A549 (cell line): Measurements from ENCODE around the gene UPF2. TPM values are rescaled to one million over a fixed set of nuclear protein-coding genes. Genes with fewer than 3 reads are reported as not detected.

Experiments
- ATAC-seq, 2 experiments: fragments of 200-7000 bp in 1 of 2; fragments of >200 bp in 1 of 2; cut with Nextera tagmentation in 1 of 2; cut with Tn5 transposase in 1 of 2; 3 replicates each; pipeline versions ENCODE4 v1.8.0 to v1.9.1; 2018 to 2020; ENCODE audit warnings: mild to moderate bottlenecking in 1 of 2, moderate library complexity in 1 of 2
- CTCF ChIA-PET: fragments of 300-600 bp; sonication (Branson Sonifier 250); formaldehyde crosslinking; extraction: SDS; loops from one replicate; lab custom pipeline; 2021; ENCODE audit warnings: antibody characterized with exemption, inconsistent platforms; lab: Yijun Ruan, JAX
- POLR2A ChIA-PET: fragments of 350-600 bp; formaldehyde crosslinking; extraction: SDS; loops from one replicate; lab custom pipeline; 2021; ENCODE audit warnings: antibody characterized with exemption, inconsistent platforms; lab: Yijun Ruan, JAX
- DNase-seq, 2 experiments: peaks; one replicate each; pipeline versions ENCODE4 v3.0.0 to v3.0.0-alpha.2; 2011 to 2016; ENCODE audit warnings: low read depth in 1 of 2, low spot score in 1 of 2
- FAIRE-seq: peaks from 2 replicates; lab custom pipeline; 2011; peaks lifted over from hg19 to GRCh38; lab: Jason Lieb, UNC
- H3K27ac ChIP-seq, 2 experiments: fragments of >200 bp; sonication (Bioruptor Twin); formaldehyde crosslinking; 3 replicates each; pipeline ENCODE4 v1.5.1; 2016 to 2017
- H3K4me1 ChIP-seq: fragments of >200 bp; sonication (Bioruptor Twin); formaldehyde crosslinking; 3 replicates; pipeline ENCODE4 v1.6.1; 2016
- H3K4me2 ChIP-seq: fragments of >200 bp; sonication (Bioruptor Twin); formaldehyde crosslinking; 3 replicates; pipeline ENCODE4 v1.6.1; 2016
- H3K4me3 ChIP-seq: fragments of >200 bp; sonication (Bioruptor Twin); formaldehyde crosslinking; 3 replicates; pipeline ENCODE4 v1.5.1; 2016
- H3K9me3 ChIP-seq: fragments of >200 bp; sonication (Bioruptor Twin); formaldehyde crosslinking; 3 replicates; pipeline ENCODE4 v1.6.1; 2016
- BHLHE40 ChIP-seq: IDR thresholded peaks from 2 replicates; pipeline ENCODE4 v1.6.1; 2012; ENCODE audit warnings: low read depth, low read length, inconsistent platforms
- CBX2 ChIP-seq: fragments of 200-600 bp; sonication (generic); IDR thresholded peaks from 2 replicates; pipeline ENCODE4 v1.6.1; 2016; ENCODE audit warnings: low read depth, mild to moderate bottlenecking, borderline replicate concordance
- CBX8 ChIP-seq: fragments of 200-600 bp; sonication (generic); IDR thresholded peaks from 2 replicates; pipeline ENCODE4 v1.6.1; 2016
- CEBPB ChIP-seq, 2 experiments: fragments of >200 bp in 1 of 2; sonication (Bioruptor Twin) in 1 of 2; formaldehyde crosslinking in 1 of 2; IDR thresholded peaks; 2 replicates each; pipeline ENCODE4 v1.6.1; 2012 to 2016
- CHD2 ChIP-seq: fragments of 150-350 bp; IDR thresholded peaks from 2 replicates; pipeline ENCODE4 v1.6.1; 2014; ENCODE audit warnings: low read length; ENCODE audit not compliant: partially characterized antibody
- EHMT2 ChIP-seq: fragments of 200-600 bp; sonication (generic); IDR thresholded peaks from 2 replicates; pipeline ENCODE4 v1.6.1; 2016; ENCODE audit warnings: antibody characterized with exemption, low read depth, mild to moderate bottlenecking, moderate library complexity
- FOXS1 ChIP-seq: fragments of 250-450 bp; sonication (Bioruptor Pico); IDR thresholded peaks from 2 replicates; pipeline ENCODE4 v1.5.0; 2020; ENCODE audit warnings: mild to moderate bottlenecking, moderate library complexity
- GATA3 ChIP-seq: IDR thresholded peaks from 2 replicates; pipeline ENCODE4 v1.6.1; 2012; ENCODE audit warnings: borderline replicate concordance
- HOXA7 ChIP-seq: fragments of 250-450 bp; sonication (Bioruptor Pico); IDR thresholded peaks from 2 replicates; pipeline ENCODE4 v1.5.0; 2020; ENCODE audit warnings: mild to moderate bottlenecking, moderate library complexity
- JUNB ChIP-seq: fragments of >200 bp; sonication (Bioruptor Twin); formaldehyde crosslinking; IDR thresholded peaks from 2 replicates; pipeline ENCODE4 v1.6.1; 2016
- MAZ ChIP-seq: fragments of 150-350 bp; IDR thresholded peaks from 2 replicates; pipeline ENCODE4 v1.6.1; 2014; ENCODE audit warnings: antibody characterized with exemption, low read depth, low read length, borderline replicate concordance
- MYC ChIP-seq: IDR thresholded peaks from 2 replicates; pipeline ENCODE4 v1.6.1; 2012; ENCODE audit warnings: mild to moderate bottlenecking, inconsistent platforms, low read length, improper control_type of control experiment, borderline replicate concordance
- PHF8 ChIP-seq: fragments of 200-600 bp; sonication (generic); IDR thresholded peaks from 2 replicates; pipeline ENCODE4 v1.6.1; 2016; ENCODE audit warnings: low read depth, mild to moderate bottlenecking, antibody characterized with exemption, moderate library complexity, borderline replicate concordance
- RAD21 ChIP-seq, 2 experiments: fragments of >200 bp in 1 of 2; sonication (Bioruptor Twin) in 1 of 2; formaldehyde crosslinking in 1 of 2; IDR thresholded peaks in 1 of 2; conservative IDR thresholded peaks in 1 of 2; 2 replicates in 1 of 2; 3 replicates in 1 of 2; pipeline ENCODE4 v1.6.1; 2012 to 2018; ENCODE audit warnings: inconsistent platforms in 1 of 2
- ZNF302 ChIP-seq: fragments of 250-450 bp; sonication (Bioruptor Pico); IDR thresholded peaks from 2 replicates; pipeline ENCODE4 v1.9.0; 2021; ENCODE audit warnings: inconsistent platforms, mild to moderate bottlenecking, moderate library complexity
- ZSCAN20 ChIP-seq: fragments of 250-450 bp; sonication (Bioruptor Pico); IDR thresholded peaks from 2 replicates; pipeline ENCODE4 v1.8.0; 2022; ENCODE audit warnings: mild to moderate bottlenecking, moderate library complexity
- WGBS: methylation state at CpG from one replicate; pipeline ENCODE4 v1.1.6; 2017; ENCODE audit errors: missing lambda C conversion rate; 5-methylcytosine and 5-hydroxymethylcytosine counted together
- polyA plus RNA-seq, 4 experiments: library from polyadenylated mRNA; depleted of rRNA in 3 of 4; stranded (reverse); fragments of >200 nt; fragmentation: RNase III in 1 of 4; extraction: RNeasy Plus Mini Kit Qiagen cat#74134 plus additional on column Dnase treatment in 1 of 4; gene quantifications; 2 replicates in 3 of 4; 3 replicates in 1 of 4; pipeline ENCODE4 v1.2.3, GENCODE V29; 2011 to 2017
- TF ChIP-seq, protein P1 (sequence below): IDR thresholded peaks from 2 replicates; pipeline ENCODE4 v1.6.1; 2012; ENCODE audit warnings: low read depth, borderline replicate concordance
- TF ChIP-seq, protein P2 (sequence below): fragments of >200 bp; sonication (Bioruptor Twin); formaldehyde crosslinking; IDR thresholded peaks from 3 replicates; pipeline ENCODE4 v1.6.1; 2016
- TF ChIP-seq, protein P3 (sequence below): fragments of >200 bp; sonication (Bioruptor Twin); formaldehyde crosslinking; IDR thresholded peaks from 3 replicates; pipeline ENCODE4 v1.5.1; 2016
- TF ChIP-seq, protein P4 (sequence below): fragments of 200-600 bp; sonication (generic); IDR thresholded peaks from 2 replicates; pipeline ENCODE4 v1.6.1; 2016; ENCODE audit warnings: antibody characterized with exemption, mild to moderate bottlenecking, moderate library complexity
- TF ChIP-seq, protein P5 (sequence below): IDR thresholded peaks from 2 replicates; pipeline ENCODE4 v1.6.1; 2012

UPF2 gene
- polyA plus RNA-seq, 2 of the 4 experiments (the other 2 are of a cell fraction), result 16.5 to 21.6 TPM

DNA sequence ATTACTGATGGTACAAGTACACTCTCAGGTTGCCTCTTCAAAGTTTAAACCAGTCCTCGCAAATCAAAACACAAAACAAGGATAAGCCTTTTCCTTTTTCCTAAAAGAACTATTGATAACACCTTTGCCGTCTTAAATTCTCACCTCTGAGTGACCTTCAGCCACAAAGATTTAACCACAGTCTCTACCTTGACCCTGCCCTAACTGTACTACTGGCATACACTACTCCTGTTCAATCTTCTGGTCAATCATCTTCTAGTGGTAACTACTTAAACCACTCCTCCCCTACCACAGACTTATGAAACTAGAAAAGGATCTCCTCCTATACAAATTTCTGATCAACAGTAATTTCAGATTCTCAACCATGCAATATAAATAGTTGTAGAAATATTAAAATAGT, 15.1 kb downstream of the UPF2 start (continued):
- no peak for TF ChIP-seq ZNF302
- TF ChIP-seq CBX8, result no peak
- TF ChIP-seq, all 56 proteins: peak for 0

DNA sequence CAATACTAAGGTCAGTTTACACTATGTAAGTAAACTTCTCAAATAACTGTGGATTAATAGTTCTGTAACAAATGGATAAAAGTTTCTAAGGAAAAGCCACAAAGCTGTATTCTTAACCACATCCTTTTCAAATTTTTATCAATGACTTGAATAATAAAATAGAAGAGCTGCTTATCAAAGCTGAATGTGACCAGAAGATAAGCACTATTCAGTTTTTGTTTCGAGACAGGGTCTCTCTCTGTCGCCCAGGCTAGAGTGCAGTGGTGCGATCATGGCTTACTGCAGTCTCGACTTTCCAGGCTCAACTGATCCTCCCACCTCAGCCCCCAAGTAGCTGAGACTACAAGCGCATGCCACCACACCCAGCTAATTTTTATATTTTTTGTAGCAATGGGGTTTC, 17.0 kb downstream of the UPF2 start:
- TF ChIP-seq, protein P1, sequence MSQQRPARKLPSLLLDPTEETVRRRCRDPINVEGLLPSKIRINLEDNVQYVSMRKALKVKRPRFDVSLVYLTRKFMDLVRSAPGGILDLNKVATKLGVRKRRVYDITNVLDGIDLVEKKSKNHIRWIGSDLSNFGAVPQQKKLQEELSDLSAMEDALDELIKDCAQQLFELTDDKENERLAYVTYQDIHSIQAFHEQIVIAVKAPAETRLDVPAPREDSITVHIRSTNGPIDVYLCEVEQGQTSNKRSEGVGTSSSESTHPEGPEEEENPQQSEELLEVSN, result no peak
- TF ChIP-seq, protein P2, sequence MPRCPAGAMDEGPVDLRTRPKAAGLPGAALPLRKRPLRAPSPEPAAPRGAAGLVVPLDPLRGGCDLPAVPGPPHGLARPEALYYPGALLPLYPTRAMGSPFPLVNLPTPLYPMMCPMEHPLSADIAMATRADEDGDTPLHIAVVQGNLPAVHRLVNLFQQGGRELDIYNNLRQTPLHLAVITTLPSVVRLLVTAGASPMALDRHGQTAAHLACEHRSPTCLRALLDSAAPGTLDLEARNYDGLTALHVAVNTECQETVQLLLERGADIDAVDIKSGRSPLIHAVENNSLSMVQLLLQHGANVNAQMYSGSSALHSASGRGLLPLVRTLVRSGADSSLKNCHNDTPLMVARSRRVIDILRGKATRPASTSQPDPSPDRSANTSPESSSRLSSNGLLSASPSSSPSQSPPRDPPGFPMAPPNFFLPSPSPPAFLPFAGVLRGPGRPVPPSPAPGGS, result no peak
- no peak for TF ChIP-seq FOXS1
- no peak for TF ChIP-seq GATA3
- no peak for TF ChIP-seq PHF8
- TF ChIP-seq, protein P3, sequence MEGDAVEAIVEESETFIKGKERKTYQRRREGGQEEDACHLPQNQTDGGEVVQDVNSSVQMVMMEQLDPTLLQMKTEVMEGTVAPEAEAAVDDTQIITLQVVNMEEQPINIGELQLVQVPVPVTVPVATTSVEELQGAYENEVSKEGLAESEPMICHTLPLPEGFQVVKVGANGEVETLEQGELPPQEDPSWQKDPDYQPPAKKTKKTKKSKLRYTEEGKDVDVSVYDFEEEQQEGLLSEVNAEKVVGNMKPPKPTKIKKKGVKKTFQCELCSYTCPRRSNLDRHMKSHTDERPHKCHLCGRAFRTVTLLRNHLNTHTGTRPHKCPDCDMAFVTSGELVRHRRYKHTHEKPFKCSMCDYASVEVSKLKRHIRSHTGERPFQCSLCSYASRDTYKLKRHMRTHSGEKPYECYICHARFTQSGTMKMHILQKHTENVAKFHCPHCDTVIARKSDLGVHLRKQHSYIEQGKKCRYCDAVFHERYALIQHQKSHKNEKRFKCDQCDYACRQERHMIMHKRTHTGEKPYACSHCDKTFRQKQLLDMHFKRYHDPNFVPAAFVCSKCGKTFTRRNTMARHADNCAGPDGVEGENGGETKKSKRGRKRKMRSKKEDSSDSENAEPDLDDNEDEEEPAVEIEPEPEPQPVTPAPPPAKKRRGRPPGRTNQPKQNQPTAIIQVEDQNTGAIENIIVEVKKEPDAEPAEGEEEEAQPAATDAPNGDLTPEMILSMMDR, result no peak
- TF ChIP-seq MYC, result no peak
- no peak for TF ChIP-seq ZSCAN20 (CRISPR knock-in tag)
- no peak for TF ChIP-seq BHLHE40
- TF ChIP-seq JUNB, result no peak
- TF ChIP-seq RAD21 (conservative IDR thresholded peaks at IDR 0.05 in 1 of 2, IDR thresholded peaks at IDR 0.05 in 1 of 2), result no peak
- no peak for TF ChIP-seq MAZ
- TF ChIP-seq CBX8, result no peak
- no peak for TF ChIP-seq CBX2
- no peak for TF ChIP-seq HOXA7 (CRISPR knock-in tag)
- no peak for TF ChIP-seq CEBPB (IDR thresholded peaks at IDR 0.05)
- TF ChIP-seq, protein P4, sequence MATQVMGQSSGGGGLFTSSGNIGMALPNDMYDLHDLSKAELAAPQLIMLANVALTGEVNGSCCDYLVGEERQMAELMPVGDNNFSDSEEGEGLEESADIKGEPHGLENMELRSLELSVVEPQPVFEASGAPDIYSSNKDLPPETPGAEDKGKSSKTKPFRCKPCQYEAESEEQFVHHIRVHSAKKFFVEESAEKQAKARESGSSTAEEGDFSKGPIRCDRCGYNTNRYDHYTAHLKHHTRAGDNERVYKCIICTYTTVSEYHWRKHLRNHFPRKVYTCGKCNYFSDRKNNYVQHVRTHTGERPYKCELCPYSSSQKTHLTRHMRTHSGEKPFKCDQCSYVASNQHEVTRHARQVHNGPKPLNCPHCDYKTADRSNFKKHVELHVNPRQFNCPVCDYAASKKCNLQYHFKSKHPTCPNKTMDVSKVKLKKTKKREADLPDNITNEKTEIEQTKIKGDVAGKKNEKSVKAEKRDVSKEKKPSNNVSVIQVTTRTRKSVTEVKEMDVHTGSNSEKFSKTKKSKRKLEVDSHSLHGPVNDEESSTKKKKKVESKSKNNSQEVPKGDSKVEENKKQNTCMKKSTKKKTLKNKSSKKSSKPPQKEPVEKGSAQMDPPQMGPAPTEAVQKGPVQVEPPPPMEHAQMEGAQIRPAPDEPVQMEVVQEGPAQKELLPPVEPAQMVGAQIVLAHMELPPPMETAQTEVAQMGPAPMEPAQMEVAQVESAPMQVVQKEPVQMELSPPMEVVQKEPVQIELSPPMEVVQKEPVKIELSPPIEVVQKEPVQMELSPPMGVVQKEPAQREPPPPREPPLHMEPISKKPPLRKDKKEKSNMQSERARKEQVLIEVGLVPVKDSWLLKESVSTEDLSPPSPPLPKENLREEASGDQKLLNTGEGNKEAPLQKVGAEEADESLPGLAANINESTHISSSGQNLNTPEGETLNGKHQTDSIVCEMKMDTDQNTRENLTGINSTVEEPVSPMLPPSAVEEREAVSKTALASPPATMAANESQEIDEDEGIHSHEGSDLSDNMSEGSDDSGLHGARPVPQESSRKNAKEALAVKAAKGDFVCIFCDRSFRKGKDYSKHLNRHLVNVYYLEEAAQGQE, result no peak
- TF ChIP-seq EHMT2, result no peak
- TF ChIP-seq CHD2, result no peak
- TF ChIP-seq, protein P5, sequence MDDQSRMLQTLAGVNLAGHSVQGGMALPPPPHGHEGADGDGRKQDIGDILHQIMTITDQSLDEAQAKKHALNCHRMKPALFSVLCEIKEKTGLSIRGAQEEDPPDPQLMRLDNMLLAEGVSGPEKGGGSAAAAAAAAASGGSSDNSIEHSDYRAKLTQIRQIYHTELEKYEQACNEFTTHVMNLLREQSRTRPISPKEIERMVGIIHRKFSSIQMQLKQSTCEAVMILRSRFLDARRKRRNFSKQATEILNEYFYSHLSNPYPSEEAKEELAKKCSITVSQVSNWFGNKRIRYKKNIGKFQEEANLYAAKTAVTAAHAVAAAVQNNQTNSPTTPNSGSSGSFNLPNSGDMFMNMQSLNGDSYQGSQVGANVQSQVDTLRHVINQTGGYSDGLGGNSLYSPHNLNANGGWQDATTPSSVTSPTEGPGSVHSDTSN, result no peak
- FAIRE-seq (no peak), ATAC-seq (no peak), DNase-seq (no peak)
- H3K4me1 ChIP-seq, result peaks cover 10% of the 10 kb centered on the region; the same call in 1 of the 3 replicates
- no peak overlapping the region for H3K27ac ChIP-seq
- ChIA-PET CTCF (interaction anchor here (1.3 to 1.9 kb wide), 4 partner anchors 8 to 39 kb away, joined by 3 to 6 read pairs (median 5); no protein-coding TSS in a partner anchor), POLR2A (interaction anchor here (1.4 kb wide), 1 partner anchor 17 kb away, joined by 9 read pairs; the partner anchor contains the start of gene UPF2)
- WGBS, result 93% methylated on average over 5 of the region's 5 CpGs
- no peak overlapping the region for H3K4me3 ChIP-seq
- H3K4me2 ChIP-seq, result no peak overlapping the region
- no peaks in the 10 kb centered on the region for H3K9me3 ChIP-seq
